ENCODE data around the gene COBL. TPM values are rescaled to one million over a fixed set of nuclear protein-coding genes. Genes with fewer than 3 reads are reported as not detected.

Gene COBL
- total and polyA plus RNA-seq, 2 donors (not counting 3 experiments of a cell fraction or from before 2014, with no cell fraction given), result 0.11 TPM; not detected in 1

DNA sequence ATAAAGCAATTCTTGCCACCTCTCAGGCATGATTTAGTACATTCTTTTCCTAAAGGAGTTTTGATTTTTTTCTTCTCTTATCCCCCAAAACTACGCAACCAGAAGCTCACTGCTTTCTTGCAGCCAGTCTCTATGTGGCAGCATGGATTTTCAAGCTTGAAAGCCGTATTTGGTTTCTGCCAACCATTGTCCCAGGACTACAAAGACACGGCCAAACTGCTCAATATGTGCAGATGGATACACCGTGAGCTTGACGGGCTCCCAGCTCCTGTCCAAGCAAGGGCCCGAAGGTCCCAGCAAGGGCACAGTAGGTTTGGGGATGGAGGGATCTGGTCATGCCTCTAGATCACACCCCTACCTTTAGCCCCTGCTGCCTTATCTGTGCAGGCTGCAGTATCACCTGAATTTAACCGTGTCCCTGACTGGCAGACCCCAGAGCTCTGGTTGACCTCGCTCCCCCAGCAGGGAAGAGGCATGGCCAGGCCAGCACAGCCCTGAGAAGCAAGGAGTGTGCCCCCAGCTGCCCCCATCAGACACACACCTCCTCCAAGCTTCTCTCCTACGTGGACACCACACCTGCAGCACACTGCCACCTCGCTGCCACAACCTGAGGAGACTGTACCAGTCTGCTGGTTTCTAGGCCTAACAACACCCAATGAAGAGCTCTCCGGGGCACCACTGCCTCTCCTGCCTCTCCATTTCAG, 86.8 kb downstream of the COBL start:
- dilution Hi-C loops (cut with MboI; ENCODE audit: extremely low pct_ligation_motif_present, low sequenced_read_pairs) (no loop called here), intact Hi-C loops (cut with micrococcal nuclease) (no loop called here)
- DNase-seq (ENCODE audit: low read depth, low spot score) (no peak), FAIRE-seq (no peak)
- no peaks in the 10 kb centered on the region for H4K20me1 ChIP-seq (replicated peaks; ENCODE audit: control insufficient read depth, extremely low read depth, insufficient read depth, low read length)
- no peak overlapping the region for H3K27ac ChIP-seq (ENCODE audit: insufficient read depth, low read depth, low read length)
- no peaks in the 10 kb centered on the region for H3K9me3 ChIP-seq (replicated peaks; ENCODE audit: control insufficient read depth, insufficient read depth, low read length)
- H3K36me3 ChIP-seq (ENCODE audit: control insufficient read depth in 2 of 2, extremely low read depth in 1 of 2, insufficient read depth in 2 of 2, low read length in 2 of 2), result no peaks in the 10 kb centered on the region
- H3K4me3 ChIP-seq (replicated peaks in 1 of 3; ENCODE audit: insufficient read depth in 1 of 3, low read depth in 1 of 3, low read length in 3 of 3), result no peak overlapping the region
- no peak overlapping the region for H3K4me2 ChIP-seq (ENCODE audit: insufficient read depth, low read length)
- CTCF ChIA-PET, result no interaction called here
- no peak overlapping the region for H3K9ac ChIP-seq (replicated peaks; ENCODE audit: extremely low read depth, insufficient read depth, low read length)
- H3K4me1 ChIP-seq (ENCODE audit: control insufficient read depth, extremely low read depth, insufficient read depth, low read length), result no peaks in the 10 kb centered on the region
- BruUV-seq (replicated peaks), result no TSS peak
- TF ChIP-seq FOS (IDR thresholded peaks at IDR 0.05; ENCODE audit: borderline replicate concordance, insufficient read depth, low read length), result no peak
- no peak for TF ChIP-seq JUN (IDR thresholded peaks at IDR 0.05; ENCODE audit: borderline replicate concordance, insufficient read depth, insufficient read length, low read depth)
- no peak for TF ChIP-seq EZH2 (IDR thresholded peaks at IDR 0.05; ENCODE audit: borderline replicate concordance, low read depth, low read length, severe bottlenecking)
- TF ChIP-seq, protein P1, sequence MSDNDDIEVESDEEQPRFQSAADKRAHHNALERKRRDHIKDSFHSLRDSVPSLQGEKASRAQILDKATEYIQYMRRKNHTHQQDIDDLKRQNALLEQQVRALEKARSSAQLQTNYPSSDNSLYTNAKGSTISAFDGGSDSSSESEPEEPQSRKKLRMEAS (IDR thresholded peaks at IDR 0.05; ENCODE audit: insufficient read depth, insufficient read length), result no peak
- TF ChIP-seq GATA2 (IDR thresholded peaks at IDR 0.05; ENCODE audit: insufficient read depth, insufficient read length, low read depth, low read length), result no peak
- TF ChIP-seq, protein P2, sequence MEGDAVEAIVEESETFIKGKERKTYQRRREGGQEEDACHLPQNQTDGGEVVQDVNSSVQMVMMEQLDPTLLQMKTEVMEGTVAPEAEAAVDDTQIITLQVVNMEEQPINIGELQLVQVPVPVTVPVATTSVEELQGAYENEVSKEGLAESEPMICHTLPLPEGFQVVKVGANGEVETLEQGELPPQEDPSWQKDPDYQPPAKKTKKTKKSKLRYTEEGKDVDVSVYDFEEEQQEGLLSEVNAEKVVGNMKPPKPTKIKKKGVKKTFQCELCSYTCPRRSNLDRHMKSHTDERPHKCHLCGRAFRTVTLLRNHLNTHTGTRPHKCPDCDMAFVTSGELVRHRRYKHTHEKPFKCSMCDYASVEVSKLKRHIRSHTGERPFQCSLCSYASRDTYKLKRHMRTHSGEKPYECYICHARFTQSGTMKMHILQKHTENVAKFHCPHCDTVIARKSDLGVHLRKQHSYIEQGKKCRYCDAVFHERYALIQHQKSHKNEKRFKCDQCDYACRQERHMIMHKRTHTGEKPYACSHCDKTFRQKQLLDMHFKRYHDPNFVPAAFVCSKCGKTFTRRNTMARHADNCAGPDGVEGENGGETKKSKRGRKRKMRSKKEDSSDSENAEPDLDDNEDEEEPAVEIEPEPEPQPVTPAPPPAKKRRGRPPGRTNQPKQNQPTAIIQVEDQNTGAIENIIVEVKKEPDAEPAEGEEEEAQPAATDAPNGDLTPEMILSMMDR (IDR thresholded peaks at IDR 0.05; ENCODE audit: extremely low read depth in 1 of 2, insufficient read depth in 1 of 2, low read depth in 1 of 2, low read length in 2 of 2), result no peak
- no peak for TF ChIP-seq POLR2A (IDR thresholded peaks at IDR 0.05; ENCODE audit: low read depth, low read length)
- no peak for TF ChIP-seq MYC (IDR thresholded peaks at IDR 0.05; ENCODE audit: low read depth, low read length)
- TF ChIP-seq POLR2AphosphoS5 (IDR thresholded peaks at IDR 0.05; ENCODE audit: insufficient read depth, low read depth, low read length), result no peak
- no peaks in the 10 kb centered on the region for H3K27me3 ChIP-seq (ENCODE audit: control insufficient read depth in 2 of 2, insufficient read depth in 2 of 2, low read length in 2 of 2)
- H2AFZ ChIP-seq (ENCODE audit: low read depth, low read length), result no peak overlapping the region
- no peaks in the 10 kb centered on the region for H3K9me1 ChIP-seq (replicated peaks; ENCODE audit: control insufficient read depth, extremely low read depth, insufficient read depth, low read length)
- POLR2A ChIA-PET, result no interaction called here
- no peaks in the 10 kb centered on the region for H3K79me2 ChIP-seq (ENCODE audit: control insufficient read depth, insufficient read depth, low read length)
